Keratinocyte (primary cell): ENCODE data around the gene CTAG1B. TPM values are rescaled to one million over a fixed set of nuclear protein-coding genes. Genes with fewer than 3 reads are reported as not detected.

ENCODE experiments used
- DNase-seq: peaks from one replicate; pipeline ENCODE4 v3.0.0-alpha.2; 2011; ENCODE audit warnings: low read depth, missing footprints, low spot score
- FAIRE-seq: peaks from 2 replicates; lab custom pipeline; 2011; peaks lifted over from hg19 to GRCh38; lab: Jason Lieb, UNC
- H2AFZ ChIP-seq: 2 replicates; pipeline ENCODE4 v1.6.0; 2012; ENCODE audit warnings: low read length, control low read depth, inconsistent platforms; ENCODE audit not compliant: control insufficient read depth
- H3K27ac ChIP-seq: 2 replicates; pipeline ENCODE4 v1.5.1; 2011; ENCODE audit warnings: low read length; ENCODE audit not compliant: control insufficient read depth, insufficient read depth
- H3K27me3 ChIP-seq: 3 replicates; pipeline ENCODE4 v1.6.0; 2011; ENCODE audit warnings: low read length; ENCODE audit not compliant: control insufficient read depth, insufficient read depth; ENCODE audit errors: extremely low read depth
- H3K36me3 ChIP-seq, 2 experiments: 2 replicates in 1 of 2; 3 replicates in 1 of 2; pipeline ENCODE4 v1.5.1; 2011; ENCODE audit warnings: low read length in 2 of 2, mild to moderate bottlenecking in 1 of 2; ENCODE audit not compliant: control insufficient read depth in 2 of 2, insufficient read depth in 2 of 2; ENCODE audit errors: extremely low read depth in 1 of 2
- H3K4me1 ChIP-seq: 3 replicates; pipeline ENCODE4 v1.5.1; 2011; ENCODE audit warnings: low read length; ENCODE audit not compliant: control insufficient read depth, insufficient read depth; ENCODE audit errors: extremely low read depth
- H3K4me2 ChIP-seq: 3 replicates; pipeline ENCODE4 v1.6.0; 2011; ENCODE audit warnings: low read depth, low read length; ENCODE audit not compliant: control insufficient read depth, insufficient read depth; ENCODE audit errors: extremely low read depth
- H3K4me3 ChIP-seq, 3 experiments: fragments of 200-600 bp in 1 of 3; sonication (generic) in 1 of 3; 2 replicates in 2 of 3; 3 replicates in 1 of 3; pipeline ENCODE4 v1.5.1; 2011 to 2016; ENCODE audit warnings: low read length in 3 of 3, mild to moderate bottlenecking in 3 of 3, control low read depth in 2 of 3, inconsistent platforms in 1 of 3, low read depth in 1 of 3, mixed read lengths in 1 of 3, mixed run types in 1 of 3, moderate library complexity in 1 of 3; ENCODE audit not compliant: control insufficient read depth in 2 of 3, insufficient read depth in 2 of 3; ENCODE audit errors: extremely low read depth in 1 of 3
- H3K79me2 ChIP-seq: 2 replicates; pipeline ENCODE4 v1.6.0; 2012; ENCODE audit warnings: low read length; ENCODE audit not compliant: control insufficient read depth, insufficient read depth
- H3K9ac ChIP-seq: 3 replicates; pipeline ENCODE4 v1.6.0; 2011; ENCODE audit warnings: low read length; ENCODE audit not compliant: control insufficient read depth, insufficient read depth; ENCODE audit errors: extremely low read depth
- H3K9me1 ChIP-seq: 3 replicates; pipeline ENCODE4 v1.6.0; 2011; ENCODE audit warnings: low read length; ENCODE audit not compliant: control insufficient read depth, insufficient read depth; ENCODE audit errors: extremely low read depth
- H3K9me3 ChIP-seq: 2 replicates; pipeline ENCODE4 v1.5.1; 2012; ENCODE audit warnings: low read depth, low read length; ENCODE audit not compliant: control insufficient read depth
- H4K20me1 ChIP-seq: 3 replicates; pipeline ENCODE4 v1.6.0; 2011; ENCODE audit warnings: low read length; ENCODE audit not compliant: control insufficient read depth, insufficient read depth; ENCODE audit errors: extremely low read depth
- CTCF ChIP-seq, 3 experiments: IDR thresholded peaks in 1 of 3; conservative IDR thresholded peaks in 1 of 3; optimal IDR thresholded peaks in 1 of 3; 2 replicates in 2 of 3; 3 replicates in 1 of 3; pipeline versions ENCODE3 to v1.5.1; 2011; ENCODE audit warnings: low read length in 3 of 3, mild to moderate bottlenecking in 3 of 3, moderate library complexity in 2 of 3, control low read depth in 1 of 3, inconsistent platforms in 1 of 3; ENCODE audit not compliant: insufficient read depth in 2 of 3; ENCODE audit errors: extremely low read depth in 1 of 3
- EZH2 ChIP-seq: IDR thresholded peaks from one replicate; pipeline ENCODE4 v1.6.1; 2012; ENCODE audit warnings: inconsistent platforms, mild to moderate bottlenecking, low read length, moderate library complexity
- dilution Hi-C: fragments of 300-500 bp; cut with MboI; formaldehyde crosslinking; loops from one replicate; pipeline ENCODE4 v1.7.0; 2020; ENCODE audit warnings: low sequenced_read_pairs; ENCODE audit not compliant: extremely low pct_ligation_motif_present
- polyA plus RNA-seq, 5 experiments: library from polyadenylated mRNA; depleted of rRNA in 3 of 5; stranded (reverse) in 3 of 5; stranded (forward) in 1 of 5; unstranded in 1 of 5; fragments of >200 nt; gene quantifications; 1 replicate in 1 of 5; 2 replicates in 3 of 5; 3 replicates in 1 of 5; pipeline versions ENCODE4 v1.2.1 to v1.2.3, GENCODE V29; 2011 to 2012; ENCODE audit warnings: missing spikeins in 2 of 5, low read depth in 1 of 5, low replicate concordance in 1 of 5

Gene CTAG1B
- polyA plus RNA-seq, 1 donor (not counting 4 experiments of a cell fraction or from before 2014, with no cell fraction given) = not detected

GRCh38 chrX:154597221-154597620 is 21.9 kb downstream of the CTAG1B start:
- H3K9ac ChIP-seq = no peak overlapping the region
- H3K79me2 ChIP-seq = no peaks in the 10 kb centered on the region
- dilution Hi-C loops = no loop called here
- H3K9me3 ChIP-seq = peaks cover 4% of the 10 kb centered on the region
- TF ChIP-seq CTCF (optimal IDR thresholded peaks at IDR 0.05 in 1 of 3, IDR thresholded peaks at IDR 0.05 in 1 of 3, conservative IDR thresholded peaks at IDR 0.05 in 1 of 3; ENCODE audit: extremely low read depth in 1 of 3, insufficient read depth in 2 of 3, low read length in 3 of 3) (no peak), EZH2 (no peak)
- no peaks in the 10 kb centered on the region for H3K27me3 ChIP-seq
- H3K36me3 ChIP-seq = no peaks in the 10 kb centered on the region
- H3K4me3 ChIP-seq = no peak overlapping the region
- H2AFZ ChIP-seq = no peak overlapping the region
- H3K9me1 ChIP-seq = no peaks in the 10 kb centered on the region
- DNase-seq (no peak), FAIRE-seq (no peak)
- no peak overlapping the region for H3K27ac ChIP-seq
- H4K20me1 ChIP-seq = no peaks in the 10 kb centered on the region
- no peak overlapping the region for H3K4me2 ChIP-seq
- peaks cover 24% of the 10 kb centered on the region for H3K4me1 ChIP-seq

- Histone ChIP-seq H4K20me1 (no peaks in the 10 kb centered on the region), H3K36me3 (no peaks in the 10 kb centered on the region), H3K27ac (peak overlapping the region; percentile 46), H3K9ac (no peak overlapping the region), H3K4me1 (peaks cover 21% of the 10 kb centered on the region), H3K79me2 (no peaks in the 10 kb centered on the region), H3K27me3 (no peaks in the 10 kb centered on the region), H2AFZ (no peak overlapping the region), H3K9me1 (no peaks in the 10 kb centered on the region), H3K4me3 (no peak overlapping the region), H3K9me3 (peaks cover 4% of the 10 kb centered on the region), H3K4me2 (peak overlapping the region; percentile 42)
- DNase-seq (peak; percentile 85), FAIRE-seq (peak; percentile 64)
- no peak for TF ChIP-seq EZH2
- peak in 1 of 3 experiments; percentile 20 for TF ChIP-seq CTCF (optimal IDR thresholded peaks at IDR 0.05 in 1 of 3, IDR thresholded peaks at IDR 0.05 in 1 of 3, conservative IDR thresholded peaks at IDR 0.05 in 1 of 3; ENCODE audit: extremely low read depth in 1 of 3, insufficient read depth in 2 of 3, low read length in 3 of 3)
- dilution Hi-C loops = no loop called here
Measured at GRCh38 chrX:154596290-154596929, 22.7 kb downstream of the CTAG1B start.
